GM10248 (cell line): ENCODE measurements around the gene TMEM259.

Experiments
- CTCF ChIA-PET: fragments of 300-600 bp; sonication (Branson Sonifier 250); formaldehyde crosslinking; extraction: SDS; loops from one replicate; lab custom pipeline; 2021; ENCODE audit warnings: antibody characterized with exemption; lab: Yijun Ruan, JAX
- POLR2A ChIA-PET: fragments of 350-650 bp; sonication (Branson Sonifier 250); formaldehyde crosslinking; extraction: SDS; loops from one replicate; lab custom pipeline; 2020; ENCODE audit warnings: antibody characterized with exemption; lab: Yijun Ruan, JAX
- DNase-seq: peaks from one replicate; pipeline ENCODE4 v3.0.0; 2012; ENCODE audit errors: extremely low spot score
- CTCF ChIP-seq: IDR thresholded peaks from 2 replicates; pipeline ENCODE4 v1.5.1; 2012; ENCODE audit warnings: mild to moderate bottlenecking, low read depth; ENCODE audit errors: extremely low read depth, missing control alignments, control extremely low read depth

TMEM259 gene

GRCh38 chr19:991932-992669 is 28.8 kb downstream of the TMEM259 start:
- CTCF ChIA-PET = no interaction called here

GRCh38 chr19:991174-991931 is 29.6 kb downstream of the TMEM259 start:
- ChIA-PET CTCF (interaction anchor here (1.2 kb wide), 1 partner anchor 9 kb away, joined by 3 read pairs; no protein-coding TSS in a partner anchor), POLR2A (no interaction called here)
- TF ChIP-seq CTCF = no peak
- DNase-seq = peak; percentile 63

More at GRCh38 chr19:991932-992669, 28.8 kb downstream of the TMEM259 start:
- DNase-seq = no peak
- POLR2A ChIA-PET = no interaction called here
- no peak for TF ChIP-seq CTCF

- no peak for TF ChIP-seq CTCF
- CTCF ChIA-PET = interaction anchor here (1.2 kb wide), 1 partner anchor 9 kb away, joined by 3 read pairs; no protein-coding TSS in a partner anchor
- DNase-seq = no peak
- POLR2A ChIA-PET = no interaction called here
Observed at GRCh38 chr19:990746-991145, 30.2 kb downstream of the TMEM259 start.

- TF ChIP-seq CTCF = no peak
- DNase-seq = no peak
- CTCF ChIA-PET = interaction anchor here (1.2 kb wide), 1 partner anchor 8 kb away, joined by 3 read pairs; no protein-coding TSS in a partner anchor
- POLR2A ChIA-PET = no interaction called here
Observed at GRCh38 chr19:990119-990571, 30.8 kb downstream of the TMEM259 start.

- ChIA-PET CTCF (interaction anchor here (8.9 kb wide), 1 partner anchor 67 kb away, joined by 136 read pairs; no protein-coding TSS in a partner anchor), POLR2A (no interaction called here)
- DNase-seq = no peak
- TF ChIP-seq CTCF = peak; percentile 24
Observed at GRCh38 chr19:989381-990081, 31.4 kb downstream of the TMEM259 start.

- no peak for TF ChIP-seq CTCF
- no peak for DNase-seq
- POLR2A ChIA-PET = no interaction called here
- CTCF ChIA-PET = interaction anchor here (1.6 to 8.9 kb wide), 2 partner anchors 66 to 278 kb away, joined by 4 to 136 read pairs; no protein-coding TSS in a partner anchor
Observed at GRCh38 chr19:988510-988909, 32.4 kb downstream of the TMEM259 start.
